T-helper 1 cell treated with Interleukin-12 subunit alpha and Interleukin-12 subunit beta and Interleukin-4 antibody, amounts not matched to agents 30 ng/mL and 1 ng/mL, for 36 hours (primary cell): ENCODE measurements around the gene ZNF512B. TPM values are rescaled to one million over a fixed set of nuclear protein-coding genes. Genes with fewer than 3 reads are reported as not detected.
"Not testable (repeated sequence)": the region's sequence is repeated elsewhere in the genome, so short reads cannot be mapped to it uniquely, and the experiment has no call there.

Experiments
- intact Hi-C: fragments of 100-400 bp; cut with micrococcal nuclease; formaldehyde crosslinking; loops from one replicate; pipeline ENCODE4 v1.15.1; 2024
- total RNA-seq: library from RNA; stranded (reverse); gene quantifications from 2 replicates; pipeline ENCODE4 v1.2.3, GENCODE V29; 2022

ZNF512B gene
- total RNA-seq, 1 donor from 2014 or later: 29.0 TPM

GRCh38 chr20:63939061-63939935 lies 30.4 kb downstream of the ZNF512B start:
- intact Hi-C loops: no loop called here

DNA sequence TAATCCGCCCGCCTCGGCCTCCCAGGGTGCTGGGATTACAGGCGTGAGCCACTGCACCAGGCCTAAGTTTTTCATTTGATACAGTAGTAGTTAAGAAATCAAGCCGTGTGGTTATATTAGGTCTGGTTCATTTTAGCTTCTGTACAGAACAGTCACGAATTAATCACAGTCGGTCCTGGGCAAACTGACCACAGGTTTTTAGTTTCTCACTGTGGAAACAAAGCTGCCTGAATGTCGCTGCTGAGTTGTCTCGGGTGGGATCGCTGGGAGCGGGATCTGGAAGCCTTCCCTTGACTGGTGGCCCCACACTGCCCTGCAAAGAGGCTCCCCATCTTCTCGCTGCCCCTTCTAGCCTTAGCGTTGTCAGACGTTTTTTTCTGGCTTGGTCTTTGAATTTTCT lies 32.1 kb downstream of the ZNF512B start:
- intact Hi-C loops: no loop called here

DNA sequence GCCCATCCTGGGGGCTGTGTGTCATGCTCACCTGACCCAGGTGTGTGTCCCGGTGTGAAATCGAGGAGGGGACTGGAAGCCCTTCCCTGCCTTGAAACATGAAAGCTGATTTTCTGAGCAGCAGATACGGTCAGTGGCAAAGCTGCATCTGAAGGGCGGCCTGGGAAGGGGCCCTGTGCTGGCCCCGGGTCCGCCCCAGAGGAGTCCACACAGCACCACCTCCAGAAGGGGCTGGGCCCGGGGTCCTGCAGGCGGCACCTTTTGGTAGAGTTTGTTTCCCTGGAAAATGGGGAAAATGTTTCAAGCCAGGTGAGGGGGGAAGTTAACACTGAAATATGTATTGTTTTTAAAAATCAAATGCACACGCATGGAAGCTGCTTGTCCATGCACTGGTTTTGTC lies 34.3 kb downstream of the ZNF512B start:
- intact Hi-C loops: no loop called here

DNA sequence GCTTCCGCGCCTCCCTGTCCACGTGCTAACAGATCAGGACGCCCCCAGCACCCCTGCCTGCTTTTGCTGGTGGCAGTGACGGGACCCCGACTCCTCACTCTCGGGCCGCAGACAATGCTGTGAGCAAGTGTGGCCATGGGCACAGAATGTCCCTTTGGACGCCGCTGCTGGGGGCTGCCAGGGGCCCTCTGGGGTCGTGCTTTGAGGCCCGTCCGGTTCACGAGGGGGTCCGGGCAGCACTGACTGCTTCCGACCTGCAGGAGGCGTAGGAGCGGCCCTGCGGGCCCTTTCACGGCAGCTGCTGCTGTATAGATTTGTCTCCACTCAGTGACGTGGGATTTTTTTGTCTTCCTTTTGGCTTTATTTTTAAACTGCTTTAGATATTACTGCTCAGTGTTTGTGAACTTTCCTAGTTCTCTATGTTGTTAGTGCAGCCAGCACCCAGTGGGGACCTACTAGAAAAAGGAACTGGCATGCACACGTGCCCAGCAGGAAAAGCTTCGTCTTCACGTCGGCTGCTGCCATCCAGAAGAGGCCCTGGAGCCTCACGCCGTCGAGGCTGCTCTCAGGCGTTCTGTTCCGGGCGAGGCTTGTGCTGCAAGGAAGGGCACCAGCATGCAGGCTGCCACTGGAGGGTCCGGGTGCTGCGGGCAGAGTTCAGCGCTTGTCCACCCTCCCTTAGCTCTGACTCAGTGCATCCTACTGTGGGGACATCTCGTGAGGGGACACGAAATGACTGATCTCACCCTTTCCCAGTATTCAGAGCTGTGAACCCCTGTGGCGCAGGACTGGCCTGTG lies 35.3 kb downstream of the ZNF512B start:
- intact Hi-C loops: no loop called here

DNA sequence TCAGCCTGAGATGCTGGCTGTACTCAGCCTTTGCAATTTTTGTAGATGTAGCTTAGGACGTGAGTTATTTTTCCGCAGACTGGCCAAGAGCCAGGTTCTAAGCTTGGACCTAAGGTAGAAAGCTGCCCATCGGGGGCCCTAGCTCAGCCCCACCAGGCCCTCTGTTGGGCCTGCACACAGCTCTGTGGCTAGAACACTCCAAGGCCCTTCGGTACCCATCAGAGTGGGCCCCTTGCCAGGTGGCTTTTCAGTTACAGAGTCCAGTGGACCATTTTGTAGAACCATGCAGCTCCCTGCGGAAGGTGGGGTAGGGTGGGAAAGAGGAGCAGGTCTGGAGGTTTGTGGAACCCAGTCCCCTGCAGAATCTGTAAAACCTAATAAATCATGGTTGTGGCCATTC lies 36.1 kb downstream of the ZNF512B start:
- intact Hi-C loops: no loop called here

- intact Hi-C loops: no loop called here
These were observed 37.0 kb downstream of the ZNF512B start for GRCh38 chr20:63932606-63933160.

GRCh38 chr20:63931735-63932134 lies 38.0 kb downstream of the ZNF512B start:
- intact Hi-C loops: no loop called here

DNA sequence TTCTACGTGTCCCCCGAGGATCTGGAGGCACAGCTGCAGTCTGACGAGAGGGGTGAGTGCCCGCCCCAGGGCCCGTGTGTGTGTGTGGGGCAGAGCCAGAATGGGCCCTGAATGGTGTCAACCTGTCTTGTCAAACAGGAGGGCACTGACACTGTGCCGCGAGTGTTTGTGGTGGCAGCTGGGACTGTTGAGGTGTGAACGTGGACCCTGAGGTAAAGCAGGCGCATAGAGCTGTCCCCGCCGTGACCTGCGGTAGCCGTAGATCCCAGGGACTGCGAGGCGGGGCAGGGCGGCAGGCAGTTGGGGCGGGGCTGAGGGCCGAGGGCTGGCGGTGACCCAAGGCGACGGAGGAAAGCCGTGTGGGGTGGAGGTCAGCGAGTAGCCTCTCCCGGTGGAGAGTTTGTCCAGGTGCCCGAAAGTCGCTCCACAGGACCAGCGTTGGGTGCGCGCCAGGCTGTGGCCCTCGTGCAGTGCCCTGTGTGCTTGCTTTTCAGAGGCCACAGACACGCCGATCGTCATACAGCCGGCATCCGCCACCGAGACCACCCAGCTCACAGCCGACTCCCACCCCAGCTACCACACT lies 38.7 kb downstream of the ZNF512B start:
- intact Hi-C loops: no loop called here

- intact Hi-C loops: not testable (repeated sequence)
These were observed 40.3 kb downstream of the ZNF512B start for GRCh38 chr20:63929473-63929883.

- intact Hi-C loops: no loop called here
These were observed 40.7 kb downstream of the ZNF512B start for GRCh38 chr20:63929071-63929470.

DNA sequence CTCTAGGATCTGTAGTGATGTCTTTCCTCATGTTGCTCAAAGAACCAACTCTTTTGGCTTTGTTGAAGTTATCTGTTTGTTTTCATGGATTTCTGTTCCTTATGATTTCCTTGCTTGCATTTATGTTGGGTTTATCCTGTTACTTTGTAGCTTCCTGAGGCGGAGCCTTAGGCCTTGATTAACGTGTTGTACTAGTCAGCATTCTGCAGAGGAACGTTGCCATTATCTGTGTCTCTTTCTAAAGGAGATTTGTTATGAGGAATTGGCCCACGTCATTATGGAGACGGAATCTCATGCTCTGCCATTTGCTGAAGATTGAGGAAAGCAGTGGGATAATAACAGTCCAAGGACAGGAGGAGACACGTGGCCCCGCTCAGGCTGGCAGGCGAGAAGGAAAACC lies 43.4 kb downstream of the ZNF512B start:
- intact Hi-C loops: no loop called here

- intact Hi-C loops: no loop called here
These were observed 45.5 kb downstream of the ZNF512B start for GRCh38 chr20:63924241-63924640.

DNA sequence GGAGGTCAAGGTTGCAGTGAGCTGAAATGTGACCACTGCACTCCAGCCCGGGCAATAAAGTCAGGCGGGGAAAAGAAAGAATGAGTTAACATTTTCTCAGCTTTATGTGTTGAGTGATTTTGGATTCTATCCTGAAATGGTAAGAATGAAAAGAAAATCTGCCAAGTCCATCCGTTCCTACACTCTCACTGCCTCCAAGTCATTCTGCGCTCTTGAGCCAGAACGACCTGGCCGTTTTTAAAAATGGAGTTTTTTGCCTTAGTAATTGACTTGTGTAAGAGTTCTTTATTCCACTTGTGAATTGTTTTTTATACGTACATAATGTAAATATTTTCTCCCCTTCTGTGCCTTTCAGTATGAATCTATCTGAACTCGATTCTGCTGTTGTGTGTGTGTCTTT lies 46.1 kb downstream of the ZNF512B start:
- intact Hi-C loops: no loop called here

- intact Hi-C loops: no loop called here
These were observed 49.5 kb downstream of the ZNF512B start for GRCh38 chr20:63920226-63920625.

DNA sequence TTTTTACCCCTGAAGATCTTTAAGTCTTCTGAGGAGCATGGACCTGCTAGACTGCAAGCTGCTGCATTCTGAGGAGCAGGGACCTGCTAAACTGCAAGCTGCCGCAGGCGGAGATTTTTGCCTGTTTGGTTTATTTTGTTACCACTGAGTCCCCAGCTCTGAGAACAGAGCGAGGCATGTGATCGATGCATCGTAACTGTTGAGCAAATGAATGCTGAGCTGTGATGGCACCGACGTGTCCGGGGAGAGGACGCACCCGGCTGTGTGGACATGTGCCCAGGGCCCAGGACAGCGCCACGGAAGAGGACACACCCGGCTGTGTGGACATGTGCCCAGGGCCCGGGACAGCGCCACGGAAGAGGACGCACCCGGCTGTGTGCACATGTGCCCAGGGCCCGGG lies 50.6 kb downstream of the ZNF512B start:
- intact Hi-C loops: no loop called here

- intact Hi-C loops: no loop called here
These were observed 51.9 kb downstream of the ZNF512B start for GRCh38 chr20:63917811-63918210.

DNA sequence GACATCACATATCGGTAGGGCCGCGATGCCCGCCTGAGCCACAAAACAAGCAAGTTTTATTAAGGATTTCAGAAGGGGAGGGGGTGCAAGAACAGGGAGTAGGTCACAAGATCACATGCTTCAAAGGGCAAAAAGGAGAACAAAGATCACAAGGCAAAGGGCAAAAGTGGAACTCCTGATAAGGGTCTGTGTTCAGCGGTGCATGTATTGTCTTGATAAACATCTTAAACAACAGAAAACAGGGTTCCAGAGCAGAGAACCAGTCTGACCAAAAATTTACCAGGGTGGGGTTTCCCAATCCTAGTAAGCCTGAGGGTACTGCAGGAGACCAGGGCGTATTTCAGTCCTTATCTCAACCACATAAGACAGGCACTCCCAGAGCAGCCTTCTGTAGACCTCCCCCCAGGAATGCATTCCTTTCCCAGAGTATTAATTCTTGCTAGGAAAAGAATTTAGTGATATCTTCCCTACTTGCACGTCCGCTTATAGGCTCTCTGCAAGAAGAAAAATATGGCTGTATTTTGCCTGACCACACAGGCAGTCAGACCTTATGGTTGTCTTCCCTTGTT lies 53.3 kb downstream of the ZNF512B start:
- intact Hi-C loops: not testable (repeated sequence)

DNA sequence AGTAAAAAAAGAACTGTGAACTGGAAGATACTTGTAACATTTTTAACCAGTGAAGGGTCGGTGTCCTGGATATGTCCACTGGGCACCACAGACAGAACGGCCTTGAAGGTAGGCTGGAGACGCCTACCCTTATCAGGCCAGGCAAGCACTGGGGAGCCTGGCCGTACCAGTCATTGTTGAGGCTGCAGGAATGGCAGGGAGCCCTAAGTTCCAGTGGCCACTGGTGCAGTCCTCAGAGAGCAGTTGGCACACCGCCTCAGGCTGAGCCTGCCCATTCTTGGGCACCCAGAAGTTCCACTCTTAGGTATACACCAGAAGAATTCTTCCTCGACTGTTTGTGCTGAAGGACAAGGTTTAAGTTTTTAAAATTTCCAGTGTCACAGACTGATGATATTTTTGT lies 54.3 kb downstream of the ZNF512B start:
- intact Hi-C loops: no loop called here

GRCh38 chr20:63913768-63914167 lies 56.0 kb downstream of the ZNF512B start:
- intact Hi-C loops: no loop called here

DNA sequence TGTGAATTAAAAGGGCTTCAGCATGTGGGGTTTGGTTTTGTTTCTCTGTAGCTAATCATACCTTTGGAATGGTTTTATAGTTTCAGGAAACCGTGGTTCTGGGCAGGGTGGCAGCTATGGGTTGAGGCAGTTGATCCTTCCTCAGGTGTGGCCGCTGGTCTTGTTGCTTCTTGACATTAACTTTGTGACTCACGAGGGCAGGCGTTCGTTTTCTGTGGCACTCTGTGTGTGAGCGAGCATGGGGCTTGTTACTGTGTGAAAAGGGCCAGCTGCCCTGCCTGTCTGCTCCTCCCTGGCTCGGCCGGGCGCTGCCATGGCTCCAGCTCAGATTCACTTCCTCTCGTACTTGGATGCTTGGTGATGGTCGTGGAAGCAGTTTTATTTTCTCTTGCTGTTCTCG lies 58.6 kb downstream of the ZNF512B start:
- intact Hi-C loops: no loop called here

DNA sequence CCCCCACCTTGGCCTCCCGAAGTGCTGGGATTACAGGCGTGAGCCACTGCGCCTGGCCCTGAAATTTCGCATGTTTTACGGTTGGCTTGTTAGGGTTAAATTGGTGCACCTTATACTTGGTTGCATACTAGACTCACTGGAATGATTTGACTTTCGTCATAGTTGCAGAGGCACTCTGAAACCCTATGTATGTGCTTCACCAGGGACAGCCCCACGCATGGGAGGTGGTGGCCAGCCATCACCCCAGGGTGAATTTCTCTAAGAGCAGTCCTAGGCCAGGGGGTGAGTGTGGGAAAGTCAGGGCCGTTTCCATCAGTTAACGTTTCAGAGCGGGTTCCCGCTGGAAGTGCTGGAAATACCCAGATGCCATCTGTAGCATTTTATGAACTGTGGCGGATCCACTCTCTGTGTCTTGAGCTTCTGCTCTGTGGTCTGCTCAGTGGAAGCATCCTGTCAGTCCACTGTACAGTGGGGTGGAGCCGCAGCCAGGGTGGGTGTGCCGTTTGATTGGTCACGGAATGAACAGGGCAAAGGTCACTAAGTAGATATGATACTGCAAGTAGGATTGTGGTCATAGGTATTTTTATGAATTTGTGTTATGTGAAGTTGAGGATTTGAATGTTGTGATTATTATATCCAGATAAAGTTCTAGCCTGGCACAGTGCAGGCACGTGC lies 61.6 kb downstream of the ZNF512B start:
- intact Hi-C loops: loop anchor here (2.0 kb wide), 1 partner anchor 73 kb away; the partner anchor contains the start of gene PRPF6
